ENCODE results near the gene MYOCOS. TPM values are rescaled to one million over a fixed set of nuclear protein-coding genes. Genes with fewer than 3 reads are reported as not detected.
"Not testable (repeated sequence)": the region's sequence is repeated elsewhere in the genome, so short reads cannot be mapped to it uniquely, and the experiment has no call there.

Gene MYOCOS
- total and polyA plus RNA-seq, 2 donors (not counting 1 experiment from before 2014, with no cell fraction given) = not detected

DNA sequence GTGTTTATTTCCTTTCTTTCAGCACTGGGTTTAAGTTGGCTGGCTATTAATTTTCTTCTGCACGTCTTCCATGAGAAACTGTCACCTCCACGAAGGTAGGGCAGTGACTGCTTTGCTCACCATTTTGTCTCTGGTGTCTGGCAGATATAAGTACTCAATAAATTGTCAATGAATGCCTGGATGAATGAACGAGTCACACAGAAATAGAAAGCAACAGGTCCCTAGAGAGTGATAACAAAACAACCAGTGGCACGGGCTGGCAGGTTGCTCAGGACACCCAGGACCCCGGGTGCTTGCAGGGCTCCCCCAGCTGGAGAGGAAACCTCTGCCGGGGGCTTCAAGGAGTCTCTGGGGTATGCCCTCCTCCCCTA lies 33.7 kb downstream of the MYOCOS start:
- Histone ChIP-seq H3K36me3 (ENCODE audit: control insufficient read depth, insufficient read depth, low read length) (no peaks in the 10 kb centered on the region), H2AFZ (ENCODE audit: low read length) (peak overlapping the region; percentile 81), H3K9me3 (ENCODE audit: control insufficient read depth, insufficient read depth, low read depth, low read length) (no peaks in the 10 kb centered on the region), H3K4me2 (ENCODE audit: extremely low read depth, insufficient read depth, low read length) (peak overlapping the region; percentile 82), H3K4me1 (ENCODE audit: control insufficient read depth, extremely low read depth, insufficient read depth, low read length) (peaks cover 13% of the 10 kb centered on the region), H3K9ac (ENCODE audit: insufficient read depth, low read length) (no peak overlapping the region), H3K27ac (ENCODE audit: insufficient read depth, low read length) (no peak overlapping the region), H3K4me3 (replicated peaks in 1 of 4; ENCODE audit: control extremely low read depth in 1 of 4, insufficient read depth in 1 of 4, low read depth in 3 of 4, low read length in 4 of 4) (no peak overlapping the region), H4K20me1 (ENCODE audit: control insufficient read depth, extremely low read depth, insufficient read depth, low read length) (no peaks in the 10 kb centered on the region), H3K27me3 (ENCODE audit: control insufficient read depth, insufficient read depth, low read length) (no peaks in the 10 kb centered on the region), H3K79me2 (ENCODE audit: control insufficient read depth, insufficient read depth, low read length) (no peaks in the 10 kb centered on the region)
- TF ChIP-seq EZH2 (IDR thresholded peaks at IDR 0.05; ENCODE audit: low read length, missing control alignments) = no peak
- TF ChIP-seq, protein P1, sequence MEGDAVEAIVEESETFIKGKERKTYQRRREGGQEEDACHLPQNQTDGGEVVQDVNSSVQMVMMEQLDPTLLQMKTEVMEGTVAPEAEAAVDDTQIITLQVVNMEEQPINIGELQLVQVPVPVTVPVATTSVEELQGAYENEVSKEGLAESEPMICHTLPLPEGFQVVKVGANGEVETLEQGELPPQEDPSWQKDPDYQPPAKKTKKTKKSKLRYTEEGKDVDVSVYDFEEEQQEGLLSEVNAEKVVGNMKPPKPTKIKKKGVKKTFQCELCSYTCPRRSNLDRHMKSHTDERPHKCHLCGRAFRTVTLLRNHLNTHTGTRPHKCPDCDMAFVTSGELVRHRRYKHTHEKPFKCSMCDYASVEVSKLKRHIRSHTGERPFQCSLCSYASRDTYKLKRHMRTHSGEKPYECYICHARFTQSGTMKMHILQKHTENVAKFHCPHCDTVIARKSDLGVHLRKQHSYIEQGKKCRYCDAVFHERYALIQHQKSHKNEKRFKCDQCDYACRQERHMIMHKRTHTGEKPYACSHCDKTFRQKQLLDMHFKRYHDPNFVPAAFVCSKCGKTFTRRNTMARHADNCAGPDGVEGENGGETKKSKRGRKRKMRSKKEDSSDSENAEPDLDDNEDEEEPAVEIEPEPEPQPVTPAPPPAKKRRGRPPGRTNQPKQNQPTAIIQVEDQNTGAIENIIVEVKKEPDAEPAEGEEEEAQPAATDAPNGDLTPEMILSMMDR (conservative IDR thresholded peaks at IDR 0.05 in 1 of 2, IDR thresholded peaks at IDR 0.05 in 1 of 2; ENCODE audit: low read depth in 1 of 2, low read length in 2 of 2) = no peak
- DNase-seq (ENCODE audit: low read depth in 2 of 2) = no peak

DNA sequence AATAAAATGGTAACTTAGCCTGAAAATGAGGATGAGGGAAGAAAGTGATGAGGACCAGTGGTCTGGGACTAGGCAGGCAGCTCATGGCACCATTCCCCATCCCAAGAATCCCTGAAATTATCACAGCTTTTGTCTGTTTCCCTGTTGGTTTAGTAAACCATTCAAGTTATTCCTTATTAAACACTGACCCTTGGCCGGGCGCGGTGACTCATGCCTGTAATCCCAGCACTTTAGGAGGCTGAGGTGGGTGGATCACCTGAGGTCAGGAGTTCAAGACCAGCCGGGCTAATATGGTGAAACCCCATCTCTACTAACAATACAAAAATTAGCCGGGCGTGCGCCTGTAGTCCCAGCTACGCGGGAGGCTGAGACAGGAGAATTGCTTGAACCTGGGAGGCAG lies 34.2 kb downstream of the MYOCOS start:
- not testable (repeated sequence) for H3K9ac ChIP-seq (ENCODE audit: insufficient read depth, low read length); H3K79me2 ChIP-seq (ENCODE audit: control insufficient read depth, insufficient read depth, low read length); H4K20me1 ChIP-seq (ENCODE audit: control insufficient read depth, extremely low read depth, insufficient read depth, low read length); H3K4me2 ChIP-seq (ENCODE audit: extremely low read depth, insufficient read depth, low read length); H2AFZ ChIP-seq (ENCODE audit: low read length); H3K27me3 ChIP-seq (ENCODE audit: control insufficient read depth, insufficient read depth, low read length); H3K4me3 ChIP-seq (replicated peaks in 1 of 4; ENCODE audit: control extremely low read depth in 1 of 4, insufficient read depth in 1 of 4, low read depth in 3 of 4, low read length in 4 of 4); DNase-seq (ENCODE audit: low read depth in 2 of 2); H3K36me3 ChIP-seq (ENCODE audit: control insufficient read depth, insufficient read depth, low read length); H3K9me3 ChIP-seq (ENCODE audit: control insufficient read depth, insufficient read depth, low read depth, low read length); H3K27ac ChIP-seq (ENCODE audit: insufficient read depth, low read length)
- peaks cover 13% of the 10 kb centered on the region for H3K4me1 ChIP-seq (ENCODE audit: control insufficient read depth, extremely low read depth, insufficient read depth, low read length)

DNA sequence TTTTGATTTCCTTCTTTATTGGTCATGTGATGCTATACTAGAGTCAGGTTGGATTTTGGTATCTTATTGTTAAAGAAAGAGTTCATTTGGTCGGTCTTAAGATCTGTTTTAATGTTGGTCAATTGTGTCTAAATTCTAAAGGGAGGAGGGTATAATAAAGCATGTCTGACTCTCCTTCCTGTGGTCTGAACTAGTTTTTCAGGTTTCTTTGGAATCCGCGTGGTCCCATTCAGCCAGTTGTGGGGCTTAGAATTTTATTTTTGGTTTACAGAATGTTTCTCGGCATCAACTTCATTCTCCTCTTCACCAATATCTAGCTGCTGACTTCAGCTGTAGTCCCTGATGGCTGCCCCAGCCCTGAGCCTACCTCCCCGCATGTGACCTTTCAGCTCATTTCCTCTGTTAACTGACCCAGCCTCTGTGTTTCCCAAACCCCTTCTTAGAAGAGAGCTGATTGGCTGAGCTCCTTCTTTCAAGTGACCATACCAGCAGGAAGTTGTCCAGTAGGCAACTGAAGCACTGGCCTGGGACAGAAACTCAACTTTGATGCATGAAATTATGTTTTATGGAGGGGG lies 39.1 kb downstream of the MYOCOS start:
- no peaks in the 10 kb centered on the region for H3K36me3 ChIP-seq (ENCODE audit: control insufficient read depth, insufficient read depth, low read length)
- no peaks in the 10 kb centered on the region for H4K20me1 ChIP-seq (ENCODE audit: control insufficient read depth, extremely low read depth, insufficient read depth, low read length)
- H3K79me2 ChIP-seq (ENCODE audit: control insufficient read depth, insufficient read depth, low read length) = no peaks in the 10 kb centered on the region
- TF ChIP-seq EZH2 (IDR thresholded peaks at IDR 0.05; ENCODE audit: low read length, missing control alignments) = no peak
- TF ChIP-seq, protein P1 (conservative IDR thresholded peaks at IDR 0.05 in 1 of 2, IDR thresholded peaks at IDR 0.05 in 1 of 2; ENCODE audit: low read depth in 1 of 2, low read length in 2 of 2) = no peak
- H3K4me3 ChIP-seq (replicated peaks in 1 of 4; ENCODE audit: control extremely low read depth in 1 of 4, insufficient read depth in 1 of 4, low read depth in 3 of 4, low read length in 4 of 4) = no peak overlapping the region
- H3K27me3 ChIP-seq (ENCODE audit: control insufficient read depth, insufficient read depth, low read length) = no peaks in the 10 kb centered on the region
- no peak overlapping the region for H3K9ac ChIP-seq (ENCODE audit: insufficient read depth, low read length)
- no peak overlapping the region for H3K27ac ChIP-seq (ENCODE audit: insufficient read depth, low read length)
- H2AFZ ChIP-seq (ENCODE audit: low read length) = no peak overlapping the region
- no peaks in the 10 kb centered on the region for H3K9me3 ChIP-seq (ENCODE audit: control insufficient read depth, insufficient read depth, low read depth, low read length)
- no peak overlapping the region for H3K4me2 ChIP-seq (ENCODE audit: extremely low read depth, insufficient read depth, low read length)
- no peak for DNase-seq (ENCODE audit: low read depth in 2 of 2)
- no peaks in the 10 kb centered on the region for H3K4me1 ChIP-seq (ENCODE audit: control insufficient read depth, extremely low read depth, insufficient read depth, low read length)
